Kidney (tissue), 14 donors: ENCODE results near the gene RNF169. TPM values are rescaled to one million over a fixed set of nuclear protein-coding genes. Genes with fewer than 3 reads are reported as not detected.
A peak's percentile ranks its signal among the peaks of the same experiment; 100 is the strongest.

Experiments used
- DNase-seq, 5 donors: peaks; one replicate each; pipeline ENCODE4 v3.0.0-alpha.2; 2013 to 2020
- FAIRE-seq: peaks from 2 replicates; lab custom pipeline; 2012; peaks lifted over from hg19 to GRCh38; lab: Jason Lieb, UNC
- H3K27ac ChIP-seq, 2 donors: one replicate each; pipeline ENCODE4 v1.7.0; 2013; ENCODE audit warnings: low read depth in 2 of 2, low read length in 2 of 2, inconsistent platforms in 1 of 2
- H3K27me3 ChIP-seq: one replicate; pipeline ENCODE4 v1.7.1; 2013; ENCODE audit warnings: low read length, inconsistent platforms; ENCODE audit not compliant: control insufficient read depth, insufficient read depth
- H3K36me3 ChIP-seq, 3 donors: one replicate each; pipeline versions ENCODE4 v1.7.0 to v1.7.1; 2013; ENCODE audit warnings: low read length in 3 of 3, control low read depth in 1 of 3, inconsistent platforms in 1 of 3; ENCODE audit not compliant: insufficient read depth in 3 of 3, control insufficient read depth in 2 of 3
- H3K4me1 ChIP-seq, 3 donors: one replicate each; pipeline versions ENCODE4 v1.7.0 to v1.7.1; 2013; ENCODE audit warnings: low read length in 3 of 3, inconsistent platforms in 1 of 3, low read depth in 1 of 3; ENCODE audit not compliant: control insufficient read depth in 2 of 3, insufficient read depth in 2 of 3
- H3K4me3 ChIP-seq, 3 donors: one replicate each; pipeline versions ENCODE4 v1.7.0 to v1.8.1; 2013; ENCODE audit warnings: low read length in 3 of 3, control low read depth in 1 of 3, inconsistent platforms in 1 of 3
- H3K9ac ChIP-seq, 3 donors: one replicate each; pipeline versions ENCODE4 v1.7.0 to v1.7.1; 2013; ENCODE audit warnings: low read length in 3 of 3, control low read depth in 1 of 3, inconsistent platforms in 1 of 3
- H3K9me3 ChIP-seq, 3 donors: one replicate each; pipeline versions ENCODE4 v1.7.0 to v1.7.1; 2013; ENCODE audit warnings: low read length in 3 of 3, control low read depth in 1 of 3, inconsistent platforms in 1 of 3; ENCODE audit not compliant: control insufficient read depth in 2 of 3, insufficient read depth in 1 of 3
- CTCF ChIP-seq: IDR thresholded peaks from 3 replicates; pipeline ENCODE4 v1.5.1; 2012; ENCODE audit warnings: mild to moderate bottlenecking, moderate library complexity, borderline replicate concordance; ENCODE audit not compliant: insufficient read depth; ENCODE audit errors: extremely low read depth
- intact Hi-C: fragments of 100-400 bp; cut with DNase I; formaldehyde crosslinking; loops from one replicate; pipeline ENCODE4 v1.11.1; 2022
- polyA plus RNA-seq: library from polyadenylated mRNA; stranded (reverse); fragments of 350-450 nt; fragmentation: Illumina TruSeq; extraction: RNeasy Lipid Tissue Mini Kit (QIAGEN cat#74804); gene quantifications from one replicate; pipeline ENCODE4 v1.2.3, GENCODE V29; 2014; ENCODE audit warnings: low read depth, low replicate concordance; ENCODE audit not compliant: insufficient read depth
- total RNA-seq: library from RNA; stranded (reverse); fragmentation: NEBNext Ultra II Directional; extraction: Animal tissue kit (Norgen Biotek cat#: 25700); gene quantifications from one replicate; pipeline ENCODE4 v1.2.1, GENCODE V29; 2021
- donor health status: control.
- donor health status: control.
- donor health status: control.
- donor health status: control.
- donor health status: control.
- donor health status: DM: yes; HTN: yes; CAD: no.
- donor health status: Normal renal cell carcinoma (clear cell type).

Gene RNF169
- total and polyA plus RNA-seq, 2 donors from 2014 or later = 3.1 to 19.6 TPM

- Histone ChIP-seq H3K27me3 (no peaks in the 10 kb centered on the region), H3K9ac (no peak overlapping the region), H3K4me1 (no peaks in the 10 kb centered on the region), H3K4me3 (no peak overlapping the region), H3K9me3 (no peaks in the 10 kb centered on the region), H3K27ac (no peak overlapping the region), H3K36me3 (no peaks in the 10 kb centered on the region)
- no peak for DNase-seq
- TF ChIP-seq CTCF = no peak
- no peak for FAIRE-seq
- intact Hi-C loops = loop anchor here (10.0 kb wide), 1 partner anchor 69 kb away; no protein-coding TSS in a partner anchor
Measured at GRCh38 chr11:74723511-74723910, 25.1 kb upstream of the RNF169 start.

DNA sequence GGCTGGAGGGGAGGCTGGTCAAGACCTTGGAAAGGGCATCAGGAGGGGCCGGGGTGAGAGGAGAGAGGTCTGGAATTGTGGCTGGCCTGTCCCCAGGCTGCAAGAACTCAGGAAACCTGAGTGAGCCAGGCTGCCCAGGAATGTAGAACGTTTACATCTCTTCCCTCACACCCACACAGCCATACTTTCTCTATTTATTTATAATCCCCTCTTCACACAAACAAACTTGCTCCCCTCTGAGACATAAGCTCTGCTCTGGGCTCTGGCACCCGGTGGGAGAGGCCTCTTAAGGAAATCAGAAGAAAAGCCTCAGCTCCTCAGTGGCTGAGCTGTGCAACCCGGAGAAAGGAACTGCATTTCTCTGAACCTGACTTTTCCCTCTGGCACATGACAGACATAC lies 22.9 kb upstream of the RNF169 start:
- no peak for FAIRE-seq
- no peak for TF ChIP-seq CTCF
- no peaks in the 10 kb centered on the region for H3K36me3 ChIP-seq

GRCh38 chr11:74726547-74727182 lies 22.0 kb upstream of the RNF169 start:
- peaks cover 0 to 3% (median 3%) of the 10 kb centered on the region in 3 donors for H3K4me1 ChIP-seq
- H3K4me3 ChIP-seq = no peak overlapping the region
- no peak overlapping the region for H3K27ac ChIP-seq
- FAIRE-seq (no peak), DNase-seq (peak; percentile 83 to 92 (median 84))
- intact Hi-C loops = loop anchor here (10.0 kb wide), 1 partner anchor 72 kb away; no protein-coding TSS in a partner anchor
- H3K36me3 ChIP-seq = no peaks in the 10 kb centered on the region
- peak; percentile 95 for TF ChIP-seq CTCF
- H3K9me3 ChIP-seq = no peaks in the 10 kb centered on the region
- H3K9ac ChIP-seq = no peak overlapping the region
- H3K27me3 ChIP-seq = peaks cover 7% of the 10 kb centered on the region

More for the DNA sequence above, 22.9 kb upstream of the RNF169 start:
- no peak for DNase-seq
- Histone ChIP-seq H3K27me3 (peaks cover 7% of the 10 kb centered on the region), H3K9ac (no peak overlapping the region), H3K4me1 (peaks cover 0 to under 1% (median 0%) of the 10 kb centered on the region in 3 donors), H3K4me3 (no peak overlapping the region), H3K27ac (no peak overlapping the region), H3K9me3 (no peaks in the 10 kb centered on the region)
- intact Hi-C loops = loop anchor here (10.0 kb wide), 1 partner anchor 71 kb away; no protein-coding TSS in a partner anchor
